Embryonic facial prominence (tissue), 1 donor: ENCODE measurements around the gene IGF2BP3.
"Not testable (repeated sequence)": the region's sequence is repeated elsewhere in the genome, so short reads cannot be mapped to it uniquely, and the experiment has no call there.

ENCODE experiments used
- DNase-seq: peaks from one replicate; pipeline ENCODE4 v3.0.0-alpha.2; 2016; ENCODE audit errors: extremely low spot score

Gene IGF2BP3

GRCh38 chr7:23341846-23342598 lies 128.3 kb downstream of the IGF2BP3 start:
- no peak for DNase-seq

GRCh38 chr7:23338863-23339262 lies 131.4 kb downstream of the IGF2BP3 start:
- no peak for DNase-seq

- DNase-seq: no peak
These were observed 131.9 kb downstream of the IGF2BP3 start for GRCh38 chr7:23338439-23338838.

- DNase-seq: no peak
These were observed 132.9 kb downstream of the IGF2BP3 start for GRCh38 chr7:23337374-23337773.

GRCh38 chr7:23336799-23337283 lies 133.4 kb downstream of the IGF2BP3 start:
- DNase-seq: no peak

- DNase-seq: no peak
These were observed 134.2 kb downstream of the IGF2BP3 start for GRCh38 chr7:23336086-23336485.

- no peak for DNase-seq
These were observed 134.7 kb downstream of the IGF2BP3 start for GRCh38 chr7:23335621-23336020.

GRCh38 chr7:23335136-23335535 lies 135.2 kb downstream of the IGF2BP3 start:
- no peak for DNase-seq

GRCh38 chr7:23334482-23335056 lies 135.7 kb downstream of the IGF2BP3 start:
- peak; percentile 11 for DNase-seq

- DNase-seq: no peak
These were observed 136.5 kb downstream of the IGF2BP3 start for GRCh38 chr7:23333671-23334246.

- DNase-seq: no peak
These were observed 137.2 kb downstream of the IGF2BP3 start for GRCh38 chr7:23332910-23333612.

GRCh38 chr7:23332193-23332592 lies 138.1 kb downstream of the IGF2BP3 start:
- no peak for DNase-seq

GRCh38 chr7:23331132-23331531 lies 139.2 kb downstream of the IGF2BP3 start:
- DNase-seq: no peak

- no peak for DNase-seq
These were observed 154.9 kb downstream of the IGF2BP3 start for GRCh38 chr7:23315366-23315765.

- not testable (repeated sequence) for DNase-seq
These were observed 158.2 kb downstream of the IGF2BP3 start for GRCh38 chr7:23312141-23312540.

- no peak for DNase-seq
These were observed 161.5 kb downstream of the IGF2BP3 start for GRCh38 chr7:23308754-23309153.

- DNase-seq: no peak
These were observed 163.3 kb downstream of the IGF2BP3 start for GRCh38 chr7:23306936-23307521.

- DNase-seq: no peak
These were observed 170.5 kb downstream of the IGF2BP3 start for GRCh38 chr7:23299770-23300300.

- peak; percentile 94 for DNase-seq
These were observed 171.2 kb downstream of the IGF2BP3 start, which contains the start of gene MALSU1 for GRCh38 chr7:23298885-23299769. Gene MALSU1 (plus strand): TSS chr7:23299339. CDS start chr7:23299353, 14 bp downstream.

GRCh38 chr7:23298141-23298881 lies 172.0 kb downstream of the IGF2BP3 start:
- peak; percentile 48 for DNase-seq
